H9 (cell line): ENCODE results near the gene ABLIM3. TPM values are rescaled to one million over a fixed set of nuclear protein-coding genes. Genes with fewer than 3 reads are reported as not detected.
A peak's percentile ranks its signal among the peaks of the same experiment; 100 is the strongest.

Experiments used
- DNase-seq: peaks from one replicate; pipeline ENCODE4 v3.0.0-alpha.2; 2017
- H2AFZ ChIP-seq: one replicate; pipeline ENCODE4 v1.6.1; 2013; ENCODE audit warnings: mild to moderate bottlenecking, low read length, control low read depth, moderate library complexity
- H2AK5ac ChIP-seq: 2 replicates; pipeline ENCODE4 v1.6.1; 2013; ENCODE audit warnings: low read length, control low read depth, mixed read lengths; ENCODE audit not compliant: insufficient read length
- H2BK120ac ChIP-seq: one replicate; pipeline ENCODE4 v1.6.1; 2013; ENCODE audit warnings: low read depth, mild to moderate bottlenecking, low read length, control low read depth, inconsistent platforms; ENCODE audit not compliant: poor library complexity, severe bottlenecking
- H2BK12ac ChIP-seq: 2 replicates; pipeline ENCODE4 v1.6.1; 2013; ENCODE audit warnings: low read length, control low read depth, mixed read lengths, low read depth; ENCODE audit not compliant: insufficient read length
- H2BK15ac ChIP-seq: 2 replicates; pipeline ENCODE4 v1.6.1; 2013; ENCODE audit warnings: low read depth, low read length, control low read depth
- H2BK20ac ChIP-seq: one replicate; pipeline ENCODE4 v1.6.1; 2013; ENCODE audit warnings: low read depth, mild to moderate bottlenecking, low read length, control low read depth, inconsistent platforms; ENCODE audit not compliant: poor library complexity, severe bottlenecking
- H2BK5ac ChIP-seq: 2 replicates; pipeline ENCODE4 v1.6.1; 2013; ENCODE audit warnings: low read length, control low read depth, mixed read lengths; ENCODE audit not compliant: insufficient read length
- H3K14ac ChIP-seq: 2 replicates; pipeline ENCODE4 v1.6.1; 2013; ENCODE audit warnings: low read length, control low read depth; ENCODE audit not compliant: insufficient read depth
- H3K18ac ChIP-seq: 2 replicates; pipeline ENCODE4 v1.6.1; 2013; ENCODE audit warnings: low read depth, mild to moderate bottlenecking, mixed read lengths, low read length, control low read depth; ENCODE audit not compliant: insufficient read length
- H3K23ac ChIP-seq: 2 replicates; pipeline ENCODE4 v1.6.1; 2013; ENCODE audit warnings: low read length, control low read depth, mixed read lengths, low read depth; ENCODE audit not compliant: insufficient read length
- H3K23me2 ChIP-seq: 2 replicates; pipeline ENCODE4 v1.6.1; 2013; ENCODE audit warnings: low read depth, mild to moderate bottlenecking, mixed read lengths, low read length, control low read depth; ENCODE audit not compliant: insufficient read length, poor library complexity, severe bottlenecking
- H3K27ac ChIP-seq: 2 replicates; pipeline ENCODE4 v1.5.1; 2013; ENCODE audit warnings: low read length, control low read depth, mixed read lengths, low read depth; ENCODE audit not compliant: insufficient read length
- H3K27me3 ChIP-seq: 2 replicates; pipeline ENCODE4 v1.6.1; 2013; ENCODE audit warnings: low read length, control low read depth, inconsistent platforms; ENCODE audit not compliant: insufficient read depth
- H3K4ac ChIP-seq: 2 replicates; pipeline ENCODE4 v1.6.1; 2013; ENCODE audit warnings: low read depth, mild to moderate bottlenecking, control low read depth, inconsistent platforms, low read length, moderate library complexity
- H3K4me1 ChIP-seq: 2 replicates; pipeline ENCODE4 v1.6.1; 2013; ENCODE audit warnings: low read length, control low read depth, inconsistent platforms; ENCODE audit not compliant: insufficient read depth
- H3K4me2 ChIP-seq: 2 replicates; pipeline ENCODE4 v1.6.1; 2013; ENCODE audit warnings: low read length, control low read depth, mixed read lengths; ENCODE audit not compliant: insufficient read length, insufficient read depth
- H3K56ac ChIP-seq: 2 replicates; pipeline ENCODE4 v1.6.1; 2013; ENCODE audit warnings: low read depth, mild to moderate bottlenecking, mixed read lengths, low read length, control low read depth; ENCODE audit not compliant: insufficient read length
- H3K79me1 ChIP-seq: 2 replicates; pipeline ENCODE4 v1.6.1; 2013; ENCODE audit warnings: low read depth, mild to moderate bottlenecking, moderate library complexity, low read length, control low read depth, inconsistent platforms; ENCODE audit not compliant: insufficient read depth, poor library complexity, severe bottlenecking
- H3K79me2 ChIP-seq: 2 replicates; pipeline ENCODE4 v1.6.1; 2013; ENCODE audit warnings: low read length, control low read depth, inconsistent platforms; ENCODE audit not compliant: insufficient read depth
- H3K9ac ChIP-seq: 2 replicates; pipeline ENCODE4 v1.6.1; 2013; ENCODE audit warnings: low read length, control low read depth, mixed read lengths; ENCODE audit not compliant: insufficient read length; ENCODE audit errors: extremely low read depth
- H3K9me3 ChIP-seq: one replicate; pipeline ENCODE4 v1.6.1; 2013; ENCODE audit warnings: low read depth, low read length, inconsistent platforms; ENCODE audit not compliant: control insufficient read depth
- H3T11ph ChIP-seq: one replicate; pipeline ENCODE4 v1.6.1; 2013; ENCODE audit warnings: mild to moderate bottlenecking, low read length, control low read depth, inconsistent platforms
- H4K20me1 ChIP-seq: one replicate; pipeline ENCODE4 v1.6.1; 2013; ENCODE audit not compliant: control insufficient read depth, insufficient read length, insufficient read depth
- H4K5ac ChIP-seq: 2 replicates; pipeline ENCODE4 v1.6.1; 2013; ENCODE audit warnings: low read depth, mild to moderate bottlenecking, mixed read lengths, low read length, control low read depth; ENCODE audit not compliant: insufficient read length
- H4K8ac ChIP-seq: replicated peaks from 2 replicates; pipeline ENCODE4 v1.6.1; 2013; ENCODE audit warnings: low read length, control low read depth, mixed read lengths, low read depth; ENCODE audit not compliant: insufficient read length
- H4K91ac ChIP-seq: 2 replicates; pipeline ENCODE4 v1.6.1; 2013; ENCODE audit warnings: low read depth, mild to moderate bottlenecking, moderate library complexity, mixed read lengths, low read length, control low read depth; ENCODE audit not compliant: insufficient read length
- H3K27ac Mint-ChIP-seq, 3 experiments: 2 replicates in 2 of 3; 3 replicates in 1 of 3; pipeline ENCODE4 v1.8.0; 2020 to 2021; ENCODE audit warnings: mixed read lengths in 3 of 3, mild to moderate bottlenecking in 1 of 3, moderate library complexity in 1 of 3
- H3K27me3 Mint-ChIP-seq: 2 replicates; pipeline ENCODE4 v1.8.0; 2021; ENCODE audit warnings: low read depth, mild to moderate bottlenecking, moderate library complexity, mixed read lengths
- H3K36me3 Mint-ChIP-seq, 3 experiments: 2 replicates in 2 of 3; 3 replicates in 1 of 3; pipeline ENCODE4 v1.8.0; 2020 to 2021; ENCODE audit warnings: low read depth in 3 of 3, mixed read lengths in 3 of 3; ENCODE audit not compliant: insufficient read depth in 1 of 3
- H3K4me1 Mint-ChIP-seq, 2 experiments: 2 replicates each; pipeline ENCODE4 v1.8.0; 2020; ENCODE audit warnings: mixed read lengths in 2 of 2
- H3K4me3 Mint-ChIP-seq, 2 experiments: 2 replicates in 1 of 2; 3 replicates in 1 of 2; pipeline ENCODE4 v1.8.0; 2020 to 2021; ENCODE audit warnings: mild to moderate bottlenecking in 2 of 2, mixed read lengths in 2 of 2, moderate library complexity in 1 of 2
- H3K9me3 Mint-ChIP-seq, 2 experiments: 2 replicates in 1 of 2; 3 replicates in 1 of 2; pipeline ENCODE4 v1.8.0; 2020; ENCODE audit warnings: mild to moderate bottlenecking in 2 of 2, mixed read lengths in 2 of 2, moderate library complexity in 1 of 2
- CTCF ChIP-seq: fragments of 200-600 bp; sonication (generic); conservative IDR thresholded peaks from 3 replicates; pipeline ENCODE4 v1.8.0; 2021; ENCODE audit warnings: antibody characterized with exemption, mild to moderate bottlenecking
- WGBS: extraction: QIAGEN DNeasy Blood & Tissue Kit; methylation state at CpG from one replicate; pipeline ENCODE4 v1.1.7; 2013; ENCODE audit warnings: missing lambda C conversion rate, low lambda C conversion rate, mixed read lengths; ENCODE audit not compliant: insufficient read length; ENCODE audit errors: extremely low coverage; 5-methylcytosine and 5-hydroxymethylcytosine counted together
- total RNA-seq: library from RNA; stranded (reverse); gene quantifications from 2 replicates; pipeline ENCODE4 v1.2.1, GENCODE V29; 2021

ABLIM3 gene
- total RNA-seq, 1 experiment from 2014 or later = 0.20 TPM

- Histone ChIP-seq H3K23me2 (no peaks in the 10 kb centered on the region), H3K27me3 (no peaks in the 10 kb centered on the region), H2BK120ac (no peak overlapping the region), H3K23ac (no peak overlapping the region), H4K8ac (no peak overlapping the region), H2BK15ac (no peak overlapping the region), H4K20me1 (no peaks in the 10 kb centered on the region), H2BK20ac (no peak overlapping the region), H3K56ac (no peak overlapping the region), H3K27ac (no peak overlapping the region), H3K4ac (no peak overlapping the region), H3T11ph (no peak overlapping the region), H2BK5ac (no peak overlapping the region), H2AFZ (no peak overlapping the region), H3K9ac (no peak overlapping the region), H4K5ac (no peak overlapping the region), H4K91ac (no peak overlapping the region), H3K79me1 (no peaks in the 10 kb centered on the region), H3K79me2 (no peaks in the 10 kb centered on the region), H3K9me3 (no peaks in the 10 kb centered on the region), H3K14ac (no peak overlapping the region; the same call in 1 of the 2 replicates), H2AK5ac (no peak overlapping the region), H3K18ac (no peak overlapping the region), H3K4me2 (no peak overlapping the region), H3K4me1 (no peaks in the 10 kb centered on the region; the same call in 1 of the 2 replicates), H2BK12ac (no peak overlapping the region)
- no peak overlapping the region for H3K4me3 Mint-ChIP-seq
- H3K27me3 Mint-ChIP-seq = no peaks in the 10 kb centered on the region; the same call in 1 of the 2 replicates
- no peaks in the 10 kb centered on the region for H3K9me3 Mint-ChIP-seq
- TF ChIP-seq CTCF = no peak
- peak overlapping the region in 1 of 3 experiments; percentile 18; a peak in 1 of 7 replicates for H3K27ac Mint-ChIP-seq
- peaks cover 10 to 15% of the 10 kb centered on the region in 2 experiments for H3K4me1 Mint-ChIP-seq
- no peaks in the 10 kb centered on the region for H3K36me3 Mint-ChIP-seq
- no CpG with 5 or more reads among the region's 11 CpGs for WGBS
- no peak for DNase-seq
Observed at GRCh38 chr5:149298842-149299404, 157.6 kb downstream of the ABLIM3 start.
